H1 (cell line): ENCODE measurements around the gene TSPAN33. TPM values are rescaled to one million over a fixed set of nuclear protein-coding genes. Genes with fewer than 3 reads are reported as not detected.

ENCODE experiments used
- KDM5A ChIP-seq: fragments of 200-600 bp; IDR thresholded peaks from 2 replicates; pipeline ENCODE4 v1.7.1; 2012; ENCODE audit warnings: mild to moderate bottlenecking, low read length, inconsistent platforms, mixed read lengths
- PHF8 ChIP-seq: fragments of 200-600 bp; sonication (generic); conservative IDR thresholded peaks from 2 replicates; pipeline ENCODE4 v1.7.1; 2012; ENCODE audit warnings: low read depth, mild to moderate bottlenecking, inconsistent platforms, low read length, moderate library complexity
- polyA plus RNA-seq, 7 experiments: library from polyadenylated mRNA; depleted of rRNA in 3 of 7; stranded (reverse) in 5 of 7; unstranded in 2 of 7; fragments of >200 nt in 5 of 7; fragments of 200-250 nt in 2 of 7; gene quantifications; 1 replicate in 5 of 7; 2 replicates in 1 of 7; 4 replicates in 1 of 7; pipeline versions ENCODE4 v1.2.1 to v1.2.3, GENCODE V29; 2011 to 2013; ENCODE audit warnings: missing spikeins in 2 of 7, mixed read lengths in 2 of 7
- total RNA-seq: library from RNA; stranded (reverse); fragmentation: NEBNext Ultra II Directional; extraction: Animal tissue kit (Norgen Biotek cat#: 25700); gene quantifications from 2 replicates; pipeline ENCODE4 v1.2.1, GENCODE V29; 2021

Gene TSPAN33
- total and polyA plus RNA-seq, 2 of the 8 experiments (the other 6 are each of a cell fraction or from before 2014, with no cell fraction given): 42.8 to 47.1 TPM

GRCh38 chr7:129150199-129150996 is 5.9 kb downstream of the TSPAN33 start (continued):
- TF ChIP-seq PHF8 (no peak), KDM5A (no peak)
- TF ChIP-seq, all 59 proteins: peak for 0
